GM19193 (cell line): ENCODE results near the gene UQCR10.

Experiments used
- POLR2A ChIP-seq: IDR thresholded peaks from 4 replicates; pipeline ENCODE4 v1.6.1; 2011; ENCODE audit not compliant: insufficient read depth, insufficient read length; ENCODE audit errors: extremely low read depth

UQCR10 gene

DNA sequence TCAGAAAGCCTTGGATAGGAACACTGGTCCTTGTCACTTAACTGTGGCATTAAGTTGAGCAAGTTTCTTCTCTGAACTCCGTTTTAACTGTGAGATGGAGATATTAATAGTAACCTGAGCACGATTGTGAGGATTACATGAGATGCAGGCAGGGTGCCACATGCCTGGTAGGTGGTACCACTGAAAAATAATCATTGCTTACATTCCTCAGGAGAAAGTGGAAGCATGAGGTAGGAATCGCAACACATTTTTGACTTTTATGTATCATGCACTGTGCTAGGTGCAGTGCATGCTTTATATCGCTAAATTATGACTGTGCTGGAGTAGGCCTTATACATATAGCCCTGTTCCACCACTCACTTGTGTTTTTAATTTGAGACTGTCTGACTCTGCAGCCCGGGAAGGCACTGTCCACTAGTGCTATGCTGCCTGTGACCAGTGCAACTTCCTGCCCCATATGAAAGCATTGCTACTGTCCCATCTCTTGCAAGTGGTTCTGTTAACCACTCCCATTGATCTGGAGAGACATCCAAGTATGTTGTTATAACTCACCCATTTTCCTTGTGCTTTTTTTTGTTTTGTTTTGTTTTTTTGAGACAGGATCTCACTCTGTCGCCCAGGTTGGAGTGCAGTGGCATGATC, 1.0 kb downstream of the UQCR10 start:
- no peak for TF ChIP-seq POLR2A

DNA sequence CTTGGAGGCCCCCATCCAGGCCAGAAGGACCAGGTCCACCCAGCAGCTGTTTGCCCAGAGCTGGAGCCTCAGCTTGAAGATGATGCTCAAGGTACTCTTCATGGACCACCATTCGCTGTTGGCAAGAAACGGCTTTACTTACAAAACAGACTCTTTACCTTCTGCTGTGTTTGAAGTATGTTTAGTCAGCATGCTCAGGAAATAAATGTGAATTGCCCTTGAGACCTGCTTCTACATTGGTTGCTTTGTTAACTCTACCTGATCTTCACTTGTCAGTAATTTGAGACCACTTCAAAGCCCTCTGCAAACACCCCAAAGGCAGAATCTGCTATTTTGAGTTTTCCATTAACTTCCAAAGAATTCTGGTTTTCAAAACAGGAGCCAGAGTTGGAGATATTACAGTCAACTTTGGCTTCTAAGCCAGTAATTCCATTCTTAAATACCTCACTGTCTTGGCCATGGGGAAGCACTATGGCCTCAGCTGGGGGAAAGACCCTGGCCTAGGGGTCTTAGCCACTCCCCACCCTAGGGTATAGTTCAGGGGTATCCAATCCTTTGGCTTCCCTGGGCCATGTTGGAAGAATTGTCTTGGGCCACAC, 2.7 kb downstream of the UQCR10 start:
- no peak for TF ChIP-seq POLR2A

DNA sequence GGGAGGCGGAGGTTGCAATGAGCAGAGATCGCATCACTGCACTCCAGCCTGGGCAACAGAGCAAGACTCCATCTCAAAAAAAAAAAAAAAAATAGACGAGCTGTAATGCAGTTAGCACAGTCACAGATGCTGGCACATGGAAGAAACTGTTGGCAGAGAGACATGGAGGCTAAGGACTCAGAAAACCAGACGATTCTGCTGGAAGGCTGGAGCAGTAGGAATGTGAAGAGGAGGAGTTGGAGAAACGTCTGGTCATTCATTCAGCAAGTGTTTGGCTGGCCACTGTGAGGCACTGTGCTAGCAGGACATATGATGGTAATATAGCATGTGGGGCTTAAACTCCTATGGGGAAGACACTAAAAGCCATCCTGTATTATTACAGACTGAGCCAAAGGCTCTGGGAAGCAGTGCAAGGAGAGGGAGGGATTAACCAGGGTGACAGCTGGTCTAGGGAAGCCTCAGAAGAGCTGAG, 5.0 kb downstream of the UQCR10 start:
- no peak for TF ChIP-seq POLR2A

DNA sequence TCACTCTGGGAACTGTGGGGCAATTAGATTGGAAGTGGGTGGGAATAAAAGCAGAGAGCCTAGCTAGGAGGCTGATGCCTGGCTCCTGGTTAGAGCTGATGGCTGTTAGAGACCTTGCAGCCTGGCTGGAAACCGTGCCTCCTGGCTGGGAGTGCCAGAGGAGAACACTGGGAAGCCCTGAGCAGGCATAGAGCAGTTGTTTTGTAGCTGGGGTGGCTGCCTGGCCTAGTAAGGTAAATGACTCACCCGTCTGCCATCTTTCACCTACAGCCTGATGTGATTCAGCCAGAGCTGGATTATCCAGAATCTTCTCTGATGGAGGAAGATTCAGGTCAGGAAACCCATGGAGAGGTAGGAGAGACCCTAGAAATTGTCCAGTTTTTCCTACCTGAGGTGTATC, 6.1 kb downstream of the UQCR10 start:
- no peak for TF ChIP-seq POLR2A

DNA sequence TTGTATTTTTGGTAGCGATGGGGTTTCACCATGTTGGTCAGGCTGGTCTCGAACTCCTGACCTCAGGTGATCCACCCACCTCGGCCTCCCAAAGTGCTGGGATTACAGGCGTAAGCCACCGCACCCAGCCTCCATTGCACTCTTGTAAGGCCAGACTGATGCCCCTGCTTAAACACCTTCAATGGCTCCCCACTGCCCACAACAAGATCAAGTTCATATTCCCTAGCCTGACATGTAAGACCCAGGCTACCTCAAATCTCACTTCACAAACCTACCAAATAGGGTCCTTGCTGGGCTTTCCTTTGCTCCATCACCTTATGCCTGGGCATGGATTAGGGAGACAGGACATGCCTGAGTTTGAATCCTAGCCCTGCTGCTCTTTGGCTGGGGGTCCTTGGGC, 13.1 kb downstream of the UQCR10 start:
- TF ChIP-seq POLR2A = no peak

DNA sequence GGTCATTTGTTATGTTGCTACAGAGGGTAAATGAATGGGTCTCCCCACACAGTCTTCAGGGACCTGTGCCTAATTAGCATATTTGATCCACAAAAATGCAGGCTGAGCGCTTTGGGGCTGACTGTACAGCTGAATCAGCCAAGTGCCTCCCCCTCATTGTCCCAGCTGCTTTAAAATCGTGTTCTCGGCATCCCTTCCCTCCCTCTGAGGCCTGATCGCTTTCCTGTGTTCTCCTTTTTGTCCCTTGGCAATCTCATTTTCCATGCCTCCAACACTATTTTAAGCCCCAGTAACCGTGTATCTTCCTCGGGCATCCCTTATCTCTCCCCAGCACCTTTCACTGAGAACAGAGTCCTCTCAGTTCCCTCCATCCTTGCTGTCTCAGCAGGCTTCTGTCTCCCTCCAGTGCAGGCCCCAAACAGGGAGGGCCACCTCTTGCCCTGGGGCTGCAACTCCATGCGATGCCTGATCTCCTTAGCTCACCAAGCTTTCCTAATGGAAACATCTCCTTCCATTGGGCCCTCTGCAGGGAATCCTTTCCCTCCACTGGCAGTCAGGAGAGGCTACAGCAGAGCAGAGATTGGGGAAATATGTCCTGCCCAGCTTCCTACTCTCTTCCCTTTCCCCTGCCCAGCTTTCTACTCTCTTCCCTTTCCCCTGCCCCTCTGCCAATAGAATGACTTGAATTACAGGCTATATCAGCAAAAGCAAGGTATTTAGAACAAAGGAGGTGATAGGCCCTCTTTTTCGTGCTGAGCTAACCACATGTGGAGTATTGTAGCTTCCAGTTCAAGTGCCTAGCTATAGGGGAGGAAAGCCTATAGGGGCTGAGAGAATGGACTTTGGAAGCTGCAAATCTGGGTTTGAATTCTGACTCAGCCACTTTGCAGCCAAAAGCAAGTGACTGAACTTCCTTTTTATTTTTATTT, 13.8 kb downstream of the UQCR10 start:
- TF ChIP-seq POLR2A = no peak

DNA sequence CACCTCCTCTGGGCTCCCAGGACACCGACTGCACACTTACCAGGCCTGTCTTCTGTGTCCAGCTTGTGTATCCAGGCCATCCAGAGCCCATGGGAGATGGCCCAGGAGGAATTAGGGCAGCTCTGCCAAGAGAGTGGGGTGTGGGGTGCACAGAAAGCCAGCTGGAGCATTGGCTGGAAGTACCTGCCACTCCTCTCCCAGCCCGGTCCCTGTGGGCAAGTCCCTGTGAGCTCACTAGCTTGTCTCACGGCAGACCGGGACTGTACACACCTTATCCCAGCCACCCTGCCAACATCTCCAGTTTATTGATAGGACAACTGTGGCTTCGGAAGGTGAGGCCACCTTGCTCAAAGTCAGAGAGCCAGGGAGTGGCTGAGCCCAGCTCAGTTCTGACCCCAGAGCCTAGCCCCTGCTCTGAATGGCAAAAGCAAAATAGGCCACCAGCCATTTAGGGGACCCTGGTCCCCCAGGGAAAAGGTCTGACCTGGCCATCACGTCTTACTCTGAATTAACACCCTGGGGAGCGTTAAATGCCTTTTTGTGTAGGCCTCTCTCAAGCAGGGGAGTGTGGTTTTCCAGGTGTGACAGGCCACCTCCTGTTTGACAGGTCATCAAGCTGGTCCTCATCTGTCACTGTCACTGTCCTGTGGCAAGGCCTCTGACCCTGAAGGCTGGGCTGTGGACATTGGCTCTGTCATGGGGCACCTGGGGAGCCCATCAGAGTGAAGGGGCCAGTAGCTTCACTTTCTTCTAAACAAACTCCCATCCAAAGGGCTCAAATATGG, 15.1 kb downstream of the UQCR10 start:
- TF ChIP-seq POLR2A = no peak

DNA sequence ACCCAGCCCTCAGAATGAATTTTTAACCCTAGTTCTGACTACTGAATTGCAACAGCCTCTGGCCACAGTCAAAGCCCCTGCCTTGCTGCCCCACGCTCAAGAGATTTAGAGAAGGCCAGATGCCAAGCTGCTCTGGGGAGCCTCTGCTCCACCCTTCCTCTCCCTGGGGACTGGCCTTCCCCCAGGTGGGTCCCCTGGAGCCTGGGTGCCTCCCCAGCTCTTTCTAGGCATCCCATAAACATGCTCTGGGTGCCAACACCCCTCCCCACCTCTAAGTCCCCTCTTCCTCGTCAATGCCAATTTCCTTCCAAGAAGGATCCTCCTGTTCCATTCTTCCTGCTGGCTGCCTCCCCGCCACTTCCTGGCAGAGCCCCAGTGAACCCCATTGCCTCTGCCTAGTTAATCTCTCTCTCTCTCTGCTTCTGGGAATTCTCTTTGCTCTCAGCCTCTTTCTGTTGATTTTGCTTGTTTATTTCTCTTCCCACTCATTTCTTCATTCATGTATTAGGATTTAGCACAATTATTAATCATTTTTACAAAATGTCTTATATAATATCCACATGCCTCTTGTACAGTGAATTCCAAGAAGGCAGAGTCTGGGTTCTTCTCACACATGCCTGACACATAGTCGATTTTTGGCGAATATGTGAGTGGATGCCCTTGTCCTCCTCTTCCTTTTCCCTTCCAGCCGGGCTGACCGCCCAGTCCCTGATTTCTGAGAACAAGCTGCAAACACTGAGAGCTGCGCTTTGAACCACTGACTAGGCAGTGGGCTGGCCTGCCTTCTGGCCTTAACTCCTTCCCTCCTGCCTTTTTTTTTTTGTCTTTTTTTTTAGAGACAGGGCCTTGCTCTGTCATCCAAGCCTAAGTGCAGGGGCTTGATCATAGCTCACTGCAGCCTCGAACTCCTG, 17.5 kb downstream of the UQCR10 start:
- no peak for TF ChIP-seq POLR2A

DNA sequence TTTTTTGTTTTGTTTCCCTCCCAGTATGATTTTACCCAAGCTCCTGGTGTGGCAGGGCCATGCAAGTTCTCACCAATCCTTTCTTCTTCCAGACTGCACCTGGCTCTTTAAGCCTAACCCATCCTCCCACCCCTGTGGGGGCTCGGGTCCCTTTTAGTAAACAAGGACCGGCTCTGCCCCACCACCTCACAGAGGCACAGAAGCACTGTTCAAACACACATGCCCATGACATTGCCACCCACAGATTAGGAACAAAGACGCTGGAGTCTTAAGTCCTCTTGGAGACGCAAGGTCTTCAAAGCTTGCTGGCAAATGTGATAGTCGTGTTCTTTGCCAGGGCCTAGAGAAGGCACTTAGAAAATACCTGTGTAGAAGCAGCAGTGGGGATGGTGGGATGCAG, 18.9 kb downstream of the UQCR10 start:
- TF ChIP-seq POLR2A = no peak

DNA sequence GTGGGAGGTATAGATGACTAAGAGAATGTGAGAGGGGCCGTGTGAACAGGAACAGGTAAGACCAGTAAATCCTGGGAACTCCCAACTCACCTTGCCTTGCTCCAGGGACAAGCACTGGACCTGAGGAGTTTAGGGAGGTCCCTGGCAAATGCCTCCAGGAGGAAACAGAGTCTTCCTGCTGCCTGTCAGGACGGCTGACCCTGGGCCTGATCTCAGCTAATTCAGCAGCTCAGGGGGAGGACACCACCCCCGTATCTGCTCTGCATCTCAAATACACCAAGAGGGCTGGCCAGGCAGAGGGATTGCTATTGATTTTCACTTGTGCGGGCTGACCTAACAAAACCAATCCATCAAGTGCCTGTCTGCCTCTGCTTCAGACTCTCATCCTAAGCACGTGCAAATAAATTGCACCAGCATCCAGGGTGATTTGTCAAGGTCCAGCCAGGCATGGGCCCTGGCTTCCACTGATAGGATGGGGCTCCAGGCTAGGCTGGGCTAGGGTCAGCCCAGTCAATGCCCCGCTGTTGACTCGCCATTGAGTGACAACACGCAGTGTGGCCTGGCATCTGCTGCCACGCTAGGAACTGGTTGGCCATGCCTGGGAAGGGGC, 20.3 kb downstream of the UQCR10 start:
- TF ChIP-seq POLR2A = no peak

DNA sequence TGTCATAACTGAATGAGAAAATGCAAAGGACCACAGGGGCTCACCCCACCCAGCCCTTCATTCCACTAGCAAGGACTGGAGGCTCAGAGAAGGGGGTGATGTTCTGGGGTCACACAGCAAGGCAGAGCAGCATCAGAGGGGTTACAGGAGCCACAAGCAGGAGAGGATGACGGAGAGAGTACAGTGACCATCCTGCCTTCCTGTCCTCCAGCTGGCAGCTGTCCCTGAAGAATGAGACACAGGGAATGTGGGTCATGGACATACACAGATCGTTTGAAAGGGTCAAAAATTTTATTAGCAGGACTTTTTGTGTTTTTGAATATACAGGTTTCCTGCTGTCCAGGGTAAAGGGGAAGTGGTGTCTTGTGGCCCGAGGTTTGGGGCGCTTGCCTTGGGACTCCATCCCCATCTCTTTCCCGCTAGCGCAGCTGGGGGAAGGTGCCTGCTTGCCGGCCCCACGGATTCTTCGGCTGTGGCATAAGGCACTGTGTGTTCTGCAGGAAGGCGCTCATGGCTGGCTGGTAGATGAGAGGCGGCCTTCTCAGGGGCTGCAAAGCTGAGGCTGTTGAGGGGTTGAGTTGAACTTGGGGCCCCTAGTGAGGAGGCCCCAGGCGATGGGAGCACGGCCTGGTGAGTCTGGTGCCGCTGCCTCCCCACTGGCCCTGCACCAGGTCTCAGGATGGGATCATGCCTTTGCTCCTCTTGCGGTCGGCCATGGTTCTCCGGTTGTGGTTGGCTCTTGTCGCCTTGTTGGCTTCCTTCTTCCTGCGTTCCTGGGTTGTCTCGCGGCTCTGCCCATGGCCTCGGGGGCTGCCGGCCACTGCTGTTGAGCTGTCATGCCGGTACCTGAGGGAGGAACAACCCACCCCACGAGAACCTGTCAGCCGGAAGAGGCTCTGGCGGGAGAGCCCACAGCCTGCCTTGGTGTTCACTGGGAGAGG, 21.4 kb downstream of the UQCR10 start:
- no peak for TF ChIP-seq POLR2A

DNA sequence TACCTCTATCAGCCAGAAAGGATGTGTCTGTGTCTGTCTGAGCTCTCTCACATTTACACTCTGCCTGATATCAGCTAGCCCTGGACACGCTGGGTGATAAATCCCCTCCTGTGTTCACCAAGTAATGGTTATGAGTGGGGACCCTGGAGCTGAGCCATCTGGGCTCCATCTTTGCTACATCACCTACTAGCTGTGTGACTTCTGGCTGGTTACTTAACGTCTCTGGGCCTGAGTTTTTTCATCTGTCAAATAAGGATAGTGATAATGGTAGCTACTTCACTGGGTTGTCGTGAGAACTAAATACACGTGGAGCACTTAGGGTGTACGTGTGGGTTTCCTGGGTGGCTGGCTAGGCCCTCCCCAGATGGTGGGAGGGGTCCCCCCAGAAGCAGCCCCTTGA, 22.9 kb downstream of the UQCR10 start:
- no peak for TF ChIP-seq POLR2A
